ENCODE data around the gene LRCH3.
"Not testable (repeated sequence)": the region's sequence is repeated elsewhere in the genome, so short reads cannot be mapped to it uniquely, and the experiment has no call there.

LRCH3 gene

DNA sequence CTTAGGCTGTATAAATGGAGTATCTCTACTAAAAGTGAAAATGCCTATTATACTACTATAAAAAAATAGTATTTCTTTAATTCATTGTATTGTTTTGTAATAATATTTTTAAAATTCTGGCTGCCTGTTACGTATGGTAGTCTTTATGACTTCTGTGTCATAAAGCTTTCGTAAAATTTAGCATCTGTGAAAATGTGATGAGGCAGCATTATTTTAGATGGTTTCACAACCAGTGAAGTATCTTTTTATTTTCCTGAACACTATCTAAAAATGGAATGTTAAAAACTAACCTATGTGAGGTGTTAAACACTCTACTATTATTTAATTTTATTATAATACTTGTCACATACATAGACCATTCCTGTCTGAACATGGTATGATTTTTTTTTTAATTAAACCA, 46.2 kb downstream of the LRCH3 start:
- no peak for DNase-seq

DNA sequence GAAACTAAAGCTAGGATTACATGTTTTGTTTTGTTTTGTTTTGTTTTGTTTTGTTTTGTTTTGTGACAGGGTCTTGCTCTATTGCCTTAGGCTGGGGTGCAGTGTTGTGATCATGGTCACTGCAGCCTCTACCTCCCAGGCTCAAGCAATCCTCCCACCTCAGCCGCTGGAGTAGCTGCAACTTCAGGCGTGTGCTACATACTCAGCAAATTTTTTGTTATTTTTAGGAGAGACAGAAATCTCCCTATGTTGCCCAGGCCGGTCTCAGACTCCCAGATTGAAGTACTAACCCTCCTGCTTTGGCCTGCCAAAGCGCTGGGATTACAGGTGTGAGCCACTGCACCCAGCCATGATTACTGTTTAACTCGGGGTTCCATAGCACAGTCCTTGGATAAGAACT, 50.7 kb downstream of the LRCH3 start:
- no peak for DNase-seq

DNA sequence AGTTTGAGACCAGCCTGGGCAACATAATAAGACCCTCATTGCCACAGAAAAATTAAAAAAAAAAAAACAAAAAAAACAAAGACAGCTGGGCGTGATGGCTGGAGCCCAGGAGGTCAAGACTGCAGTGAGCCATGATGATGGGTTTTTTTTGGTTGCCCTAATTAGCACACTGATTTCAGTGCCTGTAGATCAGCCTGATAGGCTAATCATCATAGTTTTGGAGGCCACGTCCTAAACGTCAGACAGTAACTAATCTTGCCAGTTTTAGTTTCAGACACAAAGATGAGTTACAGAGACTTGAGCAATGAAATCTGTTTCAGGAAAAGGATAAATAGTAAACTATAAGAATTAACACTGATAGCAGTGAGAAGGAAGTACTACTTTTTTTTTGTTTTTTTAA, 55.4 kb downstream of the LRCH3 start:
- DNase-seq, result no peak

DNA sequence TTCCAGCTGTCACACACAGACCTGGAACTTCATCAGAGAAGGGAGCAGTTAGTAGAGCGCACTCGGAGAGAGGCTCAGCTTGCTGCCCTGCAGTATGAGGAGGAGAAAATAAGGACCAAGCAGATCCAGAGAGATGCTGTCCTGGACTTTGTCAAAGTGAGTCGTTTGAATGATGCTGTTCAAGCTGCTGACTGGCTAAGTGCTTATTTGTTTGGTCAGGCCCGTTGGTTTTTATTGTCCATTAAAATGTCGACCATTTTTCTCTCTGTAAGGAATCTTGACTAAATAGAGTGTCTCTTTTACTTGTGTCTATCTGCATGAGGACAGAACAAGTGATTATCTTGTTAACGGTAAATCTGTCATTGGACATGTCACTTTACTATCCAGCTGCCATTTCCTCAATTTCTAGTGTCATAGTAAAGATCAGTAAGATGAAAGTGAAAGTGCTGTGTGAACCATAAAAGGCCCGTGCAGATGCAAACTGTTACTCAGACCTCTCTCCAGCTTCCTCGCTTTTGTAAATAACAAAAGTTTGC, 56.9 kb downstream of the LRCH3 start:
- no peak for DNase-seq

DNA sequence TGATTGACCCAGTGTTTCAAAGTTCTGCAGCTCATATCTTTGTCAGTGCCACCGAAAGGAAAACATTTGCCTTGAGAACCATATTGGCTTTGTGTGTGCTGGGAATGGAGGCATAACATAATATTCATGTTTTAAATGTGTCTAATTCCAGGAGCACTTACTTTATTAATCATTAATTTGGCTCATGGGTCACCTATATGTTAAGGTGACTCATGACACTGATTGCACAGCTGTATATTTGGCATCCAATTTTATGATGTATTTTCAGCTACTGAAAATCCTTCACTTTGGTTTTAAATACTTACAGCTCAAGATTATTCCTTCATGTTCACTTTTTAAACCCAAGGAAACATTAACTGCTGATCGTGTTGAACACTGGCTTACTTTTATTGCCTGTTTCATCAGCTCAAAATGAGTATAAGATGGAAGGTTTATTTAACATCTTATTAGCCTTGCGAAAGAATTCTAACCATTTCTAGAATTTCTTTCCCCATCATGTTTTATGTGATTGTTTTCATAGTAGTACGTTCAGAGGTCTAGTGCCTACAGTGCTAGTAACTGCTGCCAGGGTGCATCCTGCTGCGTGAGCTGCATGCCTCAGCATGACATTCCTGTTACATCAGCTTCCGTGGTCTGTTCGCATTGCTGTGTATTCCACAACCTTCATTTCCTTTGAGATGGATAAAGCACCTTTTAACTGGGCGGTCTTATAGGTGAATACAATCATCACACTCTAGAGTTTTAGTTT, 63.7 kb downstream of the LRCH3 start:
- DNase-seq, result no peak

DNA sequence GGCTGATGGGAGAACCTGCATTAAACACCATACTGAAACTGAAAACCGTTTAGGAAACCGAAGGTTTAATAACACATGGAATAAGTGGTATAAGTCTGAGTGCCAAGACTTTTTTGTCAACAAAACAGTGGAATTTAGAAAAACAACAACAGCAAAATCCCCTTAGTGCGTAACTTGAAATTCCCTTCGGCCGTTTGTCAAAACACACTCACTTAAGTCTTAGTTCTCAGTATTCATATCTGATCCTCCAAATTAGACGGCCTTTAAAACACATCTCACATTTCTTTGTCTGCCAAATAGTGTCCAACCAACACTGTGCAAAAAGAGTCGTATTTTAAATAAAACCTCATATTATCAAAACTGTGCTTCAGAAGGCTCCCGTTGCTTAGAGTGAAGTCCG, 64.5 kb downstream of the LRCH3 start:
- DNase-seq, result no peak

DNA sequence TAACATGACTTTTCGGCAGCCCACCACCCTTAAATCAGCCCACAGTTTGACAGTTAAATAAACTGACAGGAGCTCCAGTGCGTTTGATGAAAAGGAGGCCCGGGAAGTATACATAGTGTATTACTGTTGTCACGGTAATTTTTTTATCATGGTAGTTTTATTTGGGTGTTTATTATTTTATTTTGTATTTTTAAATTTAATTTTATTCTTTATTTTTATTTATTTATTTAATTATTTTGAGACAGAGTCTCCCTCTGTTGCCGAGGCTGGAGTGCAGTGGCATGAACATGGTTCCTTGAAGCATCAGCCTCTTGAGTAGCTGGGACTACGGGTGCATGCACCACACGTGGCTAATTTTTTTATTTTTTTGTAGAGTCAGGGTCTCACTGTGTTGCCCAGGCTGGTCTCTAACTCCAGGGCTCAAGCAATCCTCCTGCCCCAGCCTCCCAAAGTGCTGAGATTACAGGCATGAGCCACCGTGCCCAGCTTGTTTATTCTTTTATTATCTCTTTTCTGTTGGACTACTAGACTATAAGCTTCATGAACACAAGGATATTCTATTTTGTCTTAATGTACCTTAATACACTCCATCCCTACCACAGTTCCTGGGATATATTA, 65.3 kb downstream of the LRCH3 start:
- no peak for DNase-seq

DNA sequence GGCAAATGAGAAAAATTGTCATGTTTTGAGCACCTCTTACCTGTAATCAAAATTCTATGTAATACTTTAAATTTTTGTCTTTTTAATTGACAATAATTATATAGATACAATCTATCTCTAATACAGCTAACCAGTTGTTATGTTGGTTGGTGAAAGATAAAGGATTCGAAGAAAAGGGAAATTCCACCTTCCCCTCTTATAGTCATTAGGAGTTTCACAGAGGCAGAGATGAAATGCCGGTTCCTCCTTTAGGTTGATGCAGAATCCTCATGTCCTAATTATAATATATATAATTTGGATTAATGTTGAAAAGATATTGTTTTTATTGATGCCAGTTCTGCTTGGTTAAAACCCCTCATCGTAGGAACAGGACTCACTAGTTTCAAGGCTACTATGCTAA, 67.1 kb downstream of the LRCH3 start:
- no peak for DNase-seq

DNA sequence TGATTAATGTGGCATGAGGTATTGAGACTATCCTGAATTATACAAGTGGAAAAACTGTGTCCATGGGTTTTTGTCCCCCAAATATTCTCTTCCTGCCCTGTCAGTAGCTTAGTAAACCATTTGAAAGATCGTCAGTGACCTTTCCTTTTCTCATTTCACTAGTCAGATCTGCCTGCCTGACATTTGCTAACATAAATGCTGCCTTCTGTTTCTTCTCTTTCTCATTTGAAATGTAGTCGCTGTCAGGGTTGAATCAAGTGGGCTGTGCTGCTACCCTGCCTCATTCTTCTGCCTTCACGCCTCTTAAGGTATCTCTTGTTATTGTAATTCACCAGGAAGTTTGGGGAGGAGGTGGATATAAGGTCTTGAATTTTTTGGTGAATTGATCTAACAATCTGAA, 67.5 kb downstream of the LRCH3 start:
- no peak for DNase-seq

DNA sequence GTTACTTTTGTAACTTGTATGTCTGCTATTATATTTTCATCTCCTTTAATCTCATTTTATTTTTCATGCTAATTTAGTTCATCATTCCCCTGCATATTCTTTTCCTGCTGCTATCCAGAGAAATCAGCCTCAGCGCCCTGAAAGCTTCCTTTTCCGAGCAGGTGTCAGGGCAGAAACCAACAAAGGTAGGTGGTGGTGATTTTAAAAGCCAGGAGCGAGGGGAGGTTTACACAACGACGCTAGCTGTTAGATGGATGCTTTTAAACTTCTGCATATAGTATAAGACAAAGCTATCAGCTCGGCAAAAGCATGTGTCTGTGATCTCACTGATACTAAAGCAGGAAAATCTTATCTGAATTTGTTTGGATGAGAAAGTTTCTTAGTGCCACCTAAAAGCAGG, 75.0 kb downstream of the LRCH3 start:
- no peak for DNase-seq

DNA sequence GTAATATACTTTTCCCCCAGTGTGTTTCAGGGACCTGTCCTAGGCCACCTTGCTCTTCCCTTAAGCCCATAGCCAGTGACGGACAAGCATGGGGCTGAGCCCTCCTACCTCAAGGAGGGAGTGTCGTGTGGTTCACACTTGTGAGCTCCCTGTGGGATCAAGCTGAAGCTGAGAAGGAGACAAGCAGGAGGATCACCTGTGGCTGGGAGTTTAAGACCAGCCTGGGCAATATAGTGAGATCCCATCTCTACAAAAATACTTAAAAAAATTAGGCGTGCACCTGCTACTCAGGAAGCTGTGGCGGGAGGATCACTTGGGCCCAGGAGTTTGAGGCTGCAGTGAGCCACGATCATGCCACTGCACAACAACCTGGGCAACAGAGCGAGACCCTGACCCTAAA, 82.3 kb downstream of the LRCH3 start:
- DNase-seq, result no peak

DNA sequence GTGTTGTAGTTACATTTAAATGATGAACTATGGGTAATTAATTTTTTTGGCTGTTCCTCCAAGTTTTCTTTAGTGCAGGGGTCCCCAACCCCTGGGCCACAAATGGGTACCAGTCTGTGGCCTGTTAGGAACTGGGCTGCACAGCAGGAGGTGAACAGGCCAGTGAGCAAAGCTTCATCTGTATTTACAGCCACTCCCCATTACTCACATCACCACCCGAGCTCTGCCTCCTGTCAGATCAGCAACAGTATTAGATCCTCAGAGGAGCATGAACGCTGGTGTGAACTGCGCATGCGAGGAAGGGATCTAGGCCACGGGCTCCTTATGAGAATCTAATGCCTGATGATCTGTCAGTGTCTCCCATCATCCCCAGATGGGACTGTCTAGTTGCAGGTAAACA, 83.0 kb downstream of the LRCH3 start:
- no peak for DNase-seq

DNA sequence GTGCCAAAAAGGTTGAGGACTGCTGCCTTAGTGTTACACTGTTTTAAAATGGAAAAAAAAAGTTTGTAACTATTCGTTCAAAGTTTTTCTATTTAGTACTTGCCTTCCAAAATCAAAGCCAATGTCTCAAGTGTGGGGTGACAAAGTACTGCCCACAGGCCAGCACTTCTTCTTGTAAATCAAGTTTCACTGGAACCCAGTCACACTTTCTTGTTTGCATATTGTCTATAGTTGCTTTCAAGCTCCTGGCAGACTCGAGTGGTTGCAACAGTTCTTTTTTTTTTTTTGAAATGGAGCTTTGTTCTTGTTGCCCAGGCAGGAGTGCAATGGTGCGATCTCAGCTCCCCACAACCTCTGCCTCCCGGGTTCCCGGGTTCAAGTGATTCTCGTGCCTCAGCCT, 83.6 kb downstream of the LRCH3 start:
- no peak for DNase-seq

DNA sequence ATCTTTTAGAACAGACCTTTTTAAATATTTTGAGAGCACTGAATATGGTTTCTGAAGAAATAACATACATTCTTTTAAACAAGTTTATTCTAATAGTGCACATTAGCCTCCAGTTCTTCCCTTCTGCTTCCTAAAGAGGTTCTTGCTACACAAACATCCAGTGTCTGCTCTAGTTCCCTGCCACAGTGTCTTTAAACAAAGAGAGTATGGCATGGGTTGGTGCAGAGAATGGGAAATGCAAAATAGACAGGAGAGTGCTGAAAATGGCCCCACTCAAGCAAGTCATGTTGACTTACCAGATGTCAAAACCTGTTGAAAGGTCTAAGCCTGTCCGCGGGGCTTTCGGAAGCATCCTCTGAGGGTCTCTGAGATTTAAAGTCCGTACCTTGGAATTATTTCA, 86.8 kb downstream of the LRCH3 start:
- no peak for DNase-seq

DNA sequence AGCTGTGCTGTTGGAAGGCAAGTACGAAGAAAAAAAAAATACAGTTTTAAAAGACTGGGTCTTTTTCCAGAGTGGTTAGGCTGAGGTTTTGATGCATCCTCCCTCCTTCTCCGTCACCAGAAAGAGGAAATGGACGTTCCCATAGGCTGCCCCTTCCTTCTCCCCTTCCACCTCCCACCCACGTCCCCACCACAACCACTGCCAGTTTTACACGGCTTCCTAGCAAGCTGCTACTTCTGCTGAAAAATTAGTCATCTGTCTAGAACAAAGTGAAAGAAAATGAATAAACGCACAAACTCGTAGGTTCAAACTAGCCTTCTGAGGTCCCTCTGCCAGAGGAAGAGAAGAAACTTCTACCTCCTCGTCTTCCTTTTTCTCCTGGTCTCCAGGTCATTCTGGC, 87.4 kb downstream of the LRCH3 start:
- peak; percentile 84 to 85 for DNase-seq

DNA sequence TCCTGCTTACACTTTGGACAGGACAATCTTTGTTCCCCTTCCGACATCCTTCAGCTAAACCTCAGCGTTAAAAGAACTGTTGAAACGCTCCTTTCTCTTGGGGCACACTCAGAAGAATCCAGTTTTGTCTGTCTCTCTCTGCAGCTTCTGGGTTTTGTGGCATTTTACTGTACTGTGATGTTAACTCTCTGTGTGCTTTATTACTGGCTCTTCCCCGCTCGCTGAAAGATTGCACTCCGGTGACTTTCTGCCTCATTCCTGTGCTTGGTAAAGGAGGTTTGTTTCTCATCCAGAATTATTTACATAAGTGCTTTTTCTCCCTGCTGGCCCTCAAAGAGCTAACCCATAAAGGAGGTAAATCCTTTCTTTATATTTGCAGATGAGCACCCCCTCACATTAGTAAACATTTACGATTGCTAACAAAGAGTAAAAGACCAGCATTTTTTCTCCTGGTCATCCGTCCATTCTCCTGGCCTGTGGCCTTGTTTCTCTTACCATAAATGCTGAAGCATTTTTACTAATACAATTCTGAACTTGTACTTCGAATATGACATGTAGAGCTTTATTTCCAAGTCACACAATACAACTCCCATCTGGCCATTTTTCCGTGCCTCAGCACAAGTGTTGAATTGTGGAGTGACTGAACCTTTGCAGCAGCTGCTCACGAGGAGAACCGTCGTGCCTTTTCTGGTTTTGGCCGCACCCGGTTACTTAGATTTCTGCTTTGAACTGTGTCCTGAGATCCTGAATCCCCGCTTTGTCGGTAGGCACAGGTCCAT, 89.6 kb downstream of the LRCH3 start:
- no peak for DNase-seq

DNA sequence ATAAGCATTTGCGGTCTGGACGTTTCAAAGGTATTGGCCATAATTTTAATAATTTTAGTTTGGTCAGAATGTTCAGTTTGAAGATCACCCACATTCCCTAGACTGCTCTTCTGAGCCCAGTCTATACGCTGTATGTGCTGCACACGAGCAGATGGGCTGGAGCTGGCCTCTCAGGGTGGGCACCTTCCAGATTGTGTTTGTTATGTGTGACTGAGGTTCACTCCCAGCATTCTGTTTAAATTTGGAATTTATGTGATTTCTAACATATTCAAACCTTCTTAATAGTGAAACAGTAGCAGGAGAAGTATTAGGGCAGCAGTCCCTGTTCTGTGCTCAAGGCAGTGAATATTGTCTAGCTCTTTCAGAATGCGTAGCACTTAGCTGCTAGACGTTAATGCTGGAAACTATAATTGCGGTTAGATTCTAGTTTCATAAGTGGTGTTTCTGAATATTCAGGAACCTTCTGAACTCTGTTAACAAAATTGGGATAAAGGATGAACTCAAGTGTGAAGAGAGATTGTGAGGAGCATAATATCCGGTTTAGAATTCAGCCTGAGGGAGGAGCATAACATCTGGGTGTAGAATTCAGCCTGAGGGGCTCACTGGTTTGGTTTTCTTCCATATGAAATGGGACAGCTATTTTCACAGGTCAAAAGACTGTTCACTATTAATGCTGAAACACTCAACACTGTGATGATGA, 90.4 kb downstream of the LRCH3 start:
- DNase-seq, result no peak

DNA sequence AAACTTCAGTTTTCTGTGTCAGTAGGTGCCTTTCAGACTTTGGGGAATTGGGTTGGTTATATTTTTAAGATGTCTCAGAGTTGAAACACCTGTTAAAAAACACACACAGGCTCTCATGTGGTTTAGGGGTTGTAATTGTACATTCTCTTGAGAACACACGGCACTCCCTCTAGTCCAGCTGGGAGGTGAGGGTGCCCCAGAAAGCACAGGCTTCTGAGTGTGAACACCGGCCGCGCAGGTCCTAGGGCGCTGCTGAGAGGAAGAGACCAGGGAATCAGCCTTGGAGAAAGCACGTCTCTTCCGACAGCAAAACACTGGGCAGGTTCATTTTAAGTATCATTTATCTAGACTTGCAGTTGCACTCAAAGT, 90.9 kb downstream of the LRCH3 start:
- DNase-seq, result no peak

DNA sequence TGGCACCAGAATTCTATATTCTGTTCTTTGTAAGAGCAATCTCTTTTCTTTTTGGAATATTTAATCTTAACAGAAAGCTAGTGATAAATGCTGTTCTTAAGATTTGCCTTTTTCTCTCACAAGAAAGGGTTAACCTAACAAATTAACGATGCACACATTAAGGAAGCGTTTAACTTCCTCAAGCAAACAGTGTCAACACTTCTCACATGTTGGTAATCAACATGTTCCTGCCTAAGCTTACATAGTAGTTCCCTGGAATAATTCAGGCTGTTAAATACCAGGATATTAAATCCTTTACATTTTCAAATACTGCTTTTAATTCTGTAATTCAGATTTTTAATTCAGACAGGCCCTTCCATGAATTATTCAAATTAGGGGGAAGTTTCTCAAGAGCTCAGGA, 91.5 kb downstream of the LRCH3 start:
- DNase-seq, result no peak

DNA sequence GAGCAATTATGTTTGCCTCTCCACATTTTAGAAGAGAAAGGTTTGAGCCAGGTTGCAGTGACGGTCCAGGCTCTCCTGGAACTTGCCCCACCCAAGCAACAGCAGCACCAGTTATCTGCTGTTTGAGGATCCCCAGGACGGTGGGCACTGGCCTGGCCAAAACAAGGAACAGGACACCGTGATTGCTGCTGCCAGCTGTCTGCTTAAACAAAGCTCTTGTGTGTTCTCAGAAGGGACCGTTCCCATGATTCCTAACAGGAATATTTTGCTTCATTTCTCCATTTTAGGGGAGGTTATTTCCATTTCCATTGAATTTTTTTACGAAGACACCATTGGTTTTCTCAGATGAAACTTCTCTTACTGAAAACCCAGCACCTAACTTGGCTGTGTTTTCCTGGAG, 92.5 kb downstream of the LRCH3 start:
- DNase-seq, result no peak

DNA sequence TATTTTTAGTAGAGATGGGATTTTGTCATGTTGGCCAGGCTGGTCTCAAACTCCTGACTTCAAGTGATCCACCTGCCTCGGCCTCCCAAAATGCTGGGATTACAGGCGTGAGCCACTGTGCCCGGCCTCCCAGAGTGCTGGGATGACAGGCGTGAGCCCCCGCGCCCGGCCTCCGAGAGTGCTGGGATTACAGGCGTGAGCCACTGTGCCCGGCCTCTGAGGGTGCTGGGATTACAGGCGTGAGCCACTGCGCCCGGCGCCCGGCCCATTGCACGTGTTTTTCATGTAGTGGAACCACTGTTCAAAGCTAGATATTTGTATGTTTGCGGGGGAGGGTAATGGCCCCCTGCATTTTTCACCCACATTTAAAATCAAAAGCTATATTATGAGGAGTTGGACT, 93.3 kb downstream of the LRCH3 start:
- DNase-seq, result not testable (repeated sequence)

DNA sequence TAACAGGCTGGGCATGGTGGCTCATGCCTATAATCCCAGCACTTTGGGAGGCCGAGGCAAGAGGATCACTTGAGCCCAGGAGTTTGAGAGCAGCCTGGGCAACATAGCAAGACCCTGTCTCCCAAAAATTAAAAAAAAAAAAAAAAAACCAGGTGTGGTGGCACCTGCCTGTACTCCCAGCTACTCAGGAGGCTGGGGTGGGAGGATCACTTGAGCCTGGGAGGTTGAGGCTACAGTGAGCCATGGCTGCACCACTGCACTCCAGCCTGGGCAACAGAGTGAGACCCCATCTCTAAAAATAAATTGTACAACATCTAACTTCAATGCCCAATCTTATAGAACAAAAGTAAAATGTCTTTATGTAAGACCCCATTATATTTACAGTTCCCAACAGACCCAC, 95.0 kb downstream of the LRCH3 start:
- DNase-seq, result not testable (repeated sequence)

DNA sequence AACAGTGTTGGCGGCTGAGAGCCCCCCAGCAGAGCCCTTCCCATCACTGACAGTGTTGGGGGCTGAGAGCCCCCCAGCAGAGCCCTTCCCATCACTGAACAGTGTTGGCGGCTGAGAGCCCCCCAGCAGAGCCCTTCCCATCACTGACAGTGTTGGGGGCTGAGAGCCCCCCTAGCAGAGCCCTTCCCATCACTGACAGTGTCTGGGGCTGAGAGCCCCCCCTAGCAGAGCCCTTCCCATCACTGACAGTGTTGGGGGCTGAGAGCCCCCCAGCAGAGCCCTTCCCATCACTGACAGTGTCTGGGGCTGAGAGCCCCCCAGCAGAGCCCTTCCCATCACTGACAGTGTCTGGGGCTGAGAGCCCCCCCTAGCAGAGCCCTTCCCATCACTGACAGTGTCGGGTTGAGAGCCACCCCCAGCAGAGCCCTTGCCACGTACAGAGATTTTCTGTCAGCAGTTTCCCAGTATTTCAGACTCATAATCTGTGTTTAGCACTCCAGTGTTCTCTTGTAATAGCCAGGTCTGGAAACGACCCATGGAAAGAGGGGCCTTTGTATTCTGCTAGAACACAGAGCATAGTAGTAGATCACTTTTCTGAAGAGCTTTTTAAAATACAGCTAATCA, 96.5 kb downstream of the LRCH3 start:
- DNase-seq, result peak in 1 of 2 experiments; percentile 11
